GM06990 (cell line): Measurements from ENCODE around the gene PHLDA2.

ENCODE experiments used
- DNase-seq: peaks from one replicate; pipeline ENCODE4 v3.0.0-alpha.2; 2011; ENCODE audit not compliant: insufficient read length; ENCODE audit errors: extremely low read depth
- H3K27me3 ChIP-seq: replicated peaks from 2 replicates; pipeline ENCODE4 v1.6.0; 2011; ENCODE audit warnings: low read length; ENCODE audit not compliant: control insufficient read depth, insufficient read depth
- H3K36me3 ChIP-seq: 2 replicates; pipeline ENCODE4 v1.5.1; 2011; ENCODE audit warnings: low read length; ENCODE audit not compliant: control insufficient read depth, insufficient read depth
- H3K4me3 ChIP-seq: replicated peaks from 2 replicates; pipeline ENCODE4 v1.5.1; 2011; ENCODE audit warnings: low read depth, mild to moderate bottlenecking, control low read depth, low read length
- TF ChIP-seq, protein P1 (sequence below): IDR thresholded peaks from 2 replicates; pipeline ENCODE4 v1.5.1; 2011; ENCODE audit warnings: low read length, control low read depth, mild to moderate bottlenecking, inconsistent platforms; ENCODE audit not compliant: insufficient read depth, poor library complexity, severe bottlenecking

The PHLDA2 gene

DNA sequence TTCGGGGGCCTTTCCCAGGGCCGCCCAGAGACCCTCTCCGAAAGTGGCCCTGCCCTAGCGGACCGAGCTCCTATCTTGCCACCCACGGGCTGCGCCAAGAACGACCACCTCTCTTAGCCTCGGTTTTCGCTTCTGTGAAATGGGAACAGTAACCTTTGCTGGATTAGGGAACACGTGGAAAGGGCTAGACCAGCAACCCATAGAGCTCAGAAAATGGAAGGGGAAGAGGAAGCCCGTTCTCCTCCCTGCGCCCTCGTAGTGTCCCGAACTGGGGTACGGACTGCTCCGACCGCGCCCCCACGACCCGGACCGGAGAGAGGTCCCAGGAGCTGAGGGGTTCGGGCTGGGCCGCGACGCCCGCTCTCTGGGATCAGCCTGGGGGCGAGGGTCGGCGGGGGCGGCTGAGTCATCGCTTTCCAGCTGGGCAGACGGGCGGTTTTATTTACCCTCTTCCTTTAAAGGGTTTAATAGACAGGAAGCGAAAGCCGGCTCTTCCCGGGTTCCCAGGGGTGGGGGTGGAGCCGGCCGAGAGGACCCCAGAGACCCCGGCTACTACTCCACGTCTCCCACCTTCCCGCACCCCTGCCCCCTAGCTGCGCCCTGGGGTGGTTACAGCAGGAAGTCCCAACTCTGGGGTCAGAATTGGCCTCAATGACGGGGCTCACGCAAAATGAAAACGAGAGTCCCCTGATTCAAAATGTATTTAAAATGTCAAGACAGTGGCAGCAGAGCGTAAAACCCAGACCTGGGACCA, 907 bp upstream of the PHLDA2 start:
- H3K4me3 ChIP-seq: peak overlapping the region; percentile 62
- TF ChIP-seq, protein P1, sequence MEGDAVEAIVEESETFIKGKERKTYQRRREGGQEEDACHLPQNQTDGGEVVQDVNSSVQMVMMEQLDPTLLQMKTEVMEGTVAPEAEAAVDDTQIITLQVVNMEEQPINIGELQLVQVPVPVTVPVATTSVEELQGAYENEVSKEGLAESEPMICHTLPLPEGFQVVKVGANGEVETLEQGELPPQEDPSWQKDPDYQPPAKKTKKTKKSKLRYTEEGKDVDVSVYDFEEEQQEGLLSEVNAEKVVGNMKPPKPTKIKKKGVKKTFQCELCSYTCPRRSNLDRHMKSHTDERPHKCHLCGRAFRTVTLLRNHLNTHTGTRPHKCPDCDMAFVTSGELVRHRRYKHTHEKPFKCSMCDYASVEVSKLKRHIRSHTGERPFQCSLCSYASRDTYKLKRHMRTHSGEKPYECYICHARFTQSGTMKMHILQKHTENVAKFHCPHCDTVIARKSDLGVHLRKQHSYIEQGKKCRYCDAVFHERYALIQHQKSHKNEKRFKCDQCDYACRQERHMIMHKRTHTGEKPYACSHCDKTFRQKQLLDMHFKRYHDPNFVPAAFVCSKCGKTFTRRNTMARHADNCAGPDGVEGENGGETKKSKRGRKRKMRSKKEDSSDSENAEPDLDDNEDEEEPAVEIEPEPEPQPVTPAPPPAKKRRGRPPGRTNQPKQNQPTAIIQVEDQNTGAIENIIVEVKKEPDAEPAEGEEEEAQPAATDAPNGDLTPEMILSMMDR: peak; percentile 56
- DNase-seq: no peak
- no peaks in the 10 kb centered on the region for H3K36me3 ChIP-seq
- no peaks in the 10 kb centered on the region; the same call in 1 of the 2 replicates for H3K27me3 ChIP-seq

DNA sequence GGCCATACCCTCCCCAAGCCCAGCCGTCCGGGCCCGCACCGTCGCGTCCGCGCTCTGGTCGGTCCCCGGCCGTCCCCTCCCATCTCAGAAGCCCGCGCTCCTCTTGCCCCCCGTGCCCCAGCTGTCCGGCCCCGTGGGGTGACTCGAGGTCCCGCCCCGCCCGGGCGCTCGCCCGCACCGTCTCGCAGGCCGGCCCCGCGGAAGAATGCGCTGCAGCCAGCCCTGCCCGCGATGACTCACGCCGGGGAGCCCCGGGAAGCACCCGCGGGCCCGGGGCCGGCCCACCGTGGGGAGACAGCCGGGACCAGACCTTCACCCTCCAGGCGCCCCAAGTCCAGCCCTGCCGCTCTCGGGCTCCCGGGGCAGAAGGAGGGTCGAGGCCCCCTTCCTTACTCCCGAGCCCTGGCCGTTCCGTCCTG, 320 bp upstream of the PHLDA2 start:
- Histone ChIP-seq H3K4me3 (peak overlapping the region; percentile 62), H3K27me3 (no peaks in the 10 kb centered on the region; the same call in 1 of the 2 replicates), H3K36me3 (no peaks in the 10 kb centered on the region)
- TF ChIP-seq, protein P1: no peak
- DNase-seq: no peak

DNA sequence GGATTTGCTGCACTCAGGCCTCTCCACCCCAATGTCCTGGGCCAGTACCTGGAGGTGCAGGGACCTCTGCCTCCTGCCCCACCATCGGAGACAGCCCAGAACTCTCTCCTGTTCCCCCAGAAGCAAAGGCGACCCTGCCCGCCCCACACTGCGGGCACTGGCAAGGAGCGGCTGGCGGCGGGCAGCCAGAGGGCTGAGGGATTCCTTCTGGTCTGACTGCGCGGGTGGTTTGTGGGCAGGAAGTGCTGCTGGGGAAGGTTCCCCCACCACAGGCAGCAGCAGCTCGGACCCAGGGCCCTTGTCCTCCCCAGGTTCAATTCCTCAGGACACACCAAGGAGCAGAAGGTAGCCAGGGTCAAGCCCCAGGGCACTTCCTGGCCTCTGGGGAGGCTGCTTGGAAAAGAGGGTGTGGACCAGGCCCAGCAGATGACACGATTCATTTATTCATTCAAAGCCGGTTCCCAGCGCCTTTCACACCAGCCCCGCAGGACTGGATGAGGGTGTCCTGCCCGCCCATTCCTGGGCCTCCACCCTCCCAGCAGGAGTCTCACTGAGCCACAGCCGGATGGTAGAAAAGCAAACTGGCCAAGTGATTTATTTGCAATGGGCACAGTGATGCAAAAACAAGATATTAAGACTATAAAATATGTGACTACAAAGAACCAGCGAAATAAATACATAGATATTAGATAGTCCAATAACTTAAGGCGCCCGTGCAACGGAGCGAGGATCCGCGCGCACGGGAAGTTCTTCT, 1.2 kb downstream of the PHLDA2 start:
- TF ChIP-seq, protein P1: no peak
- Histone ChIP-seq H3K4me3 (no peak overlapping the region), H3K36me3 (no peaks in the 10 kb centered on the region), H3K27me3 (no peaks in the 10 kb centered on the region; the same call in 1 of the 2 replicates)
- no peak for DNase-seq

DNA sequence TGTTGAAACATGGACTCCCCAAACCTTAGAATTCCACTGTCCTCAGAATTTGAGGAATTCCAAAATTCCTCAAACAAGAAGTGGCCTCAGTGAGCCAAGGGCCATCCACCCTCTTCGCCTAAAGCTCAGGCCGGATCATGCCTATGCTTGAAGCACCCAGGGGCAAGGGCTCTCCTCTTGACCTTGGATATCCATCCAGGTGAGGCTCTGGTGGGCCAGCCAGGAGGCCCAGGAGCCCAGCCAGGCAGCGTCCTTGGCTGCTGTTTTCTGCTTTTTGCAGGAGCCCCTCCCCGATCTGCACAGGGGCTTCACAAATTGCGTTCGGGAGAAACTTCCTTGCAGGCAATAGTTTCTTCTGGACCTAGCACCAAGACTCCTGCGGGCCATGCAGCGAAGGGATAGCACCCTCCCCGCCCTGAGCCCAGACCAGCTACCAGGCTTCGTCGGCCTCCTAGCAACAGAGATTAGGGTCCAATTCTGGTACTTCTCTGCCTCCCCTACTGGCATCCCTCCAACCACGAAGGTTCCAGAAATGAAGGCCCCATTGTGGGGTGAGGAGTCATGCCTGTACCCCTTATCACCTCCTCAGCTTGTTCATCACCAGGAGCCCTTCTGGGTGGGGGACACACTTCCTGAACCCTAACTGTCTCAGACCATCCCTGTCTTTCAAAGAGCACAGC, 2.0 kb downstream of the PHLDA2 start:
- Histone ChIP-seq H3K4me3 (no peak overlapping the region), H3K27me3 (no peaks in the 10 kb centered on the region; the same call in 1 of the 2 replicates), H3K36me3 (no peaks in the 10 kb centered on the region)
- no peak for DNase-seq
- TF ChIP-seq, protein P1: no peak

DNA sequence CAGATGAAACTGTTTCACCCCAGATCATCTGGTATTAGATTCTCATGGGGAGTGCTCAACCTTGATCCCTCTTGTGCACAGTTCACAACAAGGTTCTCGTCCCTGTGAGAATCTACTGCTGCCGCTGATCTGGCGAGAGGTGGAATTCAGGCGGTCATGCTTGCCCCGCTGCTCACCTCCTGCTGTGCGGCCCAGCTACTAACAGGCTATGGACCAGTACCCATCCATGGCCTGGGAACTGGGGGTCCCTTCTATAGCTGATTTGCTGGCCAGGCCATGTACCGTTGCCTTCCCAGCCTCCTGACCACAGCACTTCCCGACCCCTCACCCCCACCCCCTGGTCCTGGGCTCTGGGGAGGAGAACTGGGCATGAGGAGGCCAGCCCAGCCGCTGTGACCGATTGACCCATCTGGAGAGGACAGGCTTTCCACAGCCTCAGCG, 2.6 kb downstream of the PHLDA2 start:
- Histone ChIP-seq H3K36me3 (no peaks in the 10 kb centered on the region), H3K4me3 (no peak overlapping the region), H3K27me3 (no peaks in the 10 kb centered on the region; the same call in 1 of the 2 replicates)
- TF ChIP-seq, protein P1: no peak
- no peak for DNase-seq
